B cell (primary cell): ENCODE measurements around the gene RNF220. TPM values are rescaled to one million over a fixed set of nuclear protein-coding genes. Genes with fewer than 3 reads are reported as not detected.

Experiments used
- ATAC-seq: fragments of 200-7000 bp; cut with Tn5 transposase; one replicate; pipeline ENCODE4 v1.10.0; 2021; ENCODE audit warnings: low read depth, mild to moderate bottlenecking, moderate number of reproducible peaks, moderate library complexity
- CTCF ChIA-PET: fragments of 350-600 bp; sonication (Branson Sonifier 250); formaldehyde crosslinking; loops from one replicate; lab custom pipeline; 2021; ENCODE audit warnings: antibody characterized with exemption, inconsistent platforms; lab: Charles Lee
- POLR2A ChIA-PET: fragments of 350-600 bp; sonication (Branson Sonifier 250); formaldehyde crosslinking; loops from one replicate; lab custom pipeline; 2021; ENCODE audit warnings: antibody characterized with exemption; lab: Charles Lee
- DNase-seq: peaks from one replicate; pipeline ENCODE4 v3.0.0; 2013
- H2AFZ ChIP-seq: 2 replicates; pipeline ENCODE4 v1.6.1; 2012; ENCODE audit warnings: mild to moderate bottlenecking, low read depth, low read length; ENCODE audit not compliant: insufficient read depth, poor library complexity, severe bottlenecking
- H3K27ac ChIP-seq, 2 donors: 1 replicate in 1 of 2; 2 replicates in 1 of 2; pipeline ENCODE4 v1.5.1; 2012 to 2013; ENCODE audit warnings: low read length in 2 of 2, mild to moderate bottlenecking in 2 of 2, moderate library complexity in 1 of 2
- H3K27me3 ChIP-seq, 4 experiments: fragments of 200-600 bp in 1 of 4; sonication (generic) in 1 of 4; replicated peaks in 1 of 4; 1 replicate in 2 of 4; 2 replicates in 2 of 4; pipeline versions ENCODE4 v1.6.1 to v1.7.0; 2013 to 2016; ENCODE audit warnings: low read length in 3 of 4, mild to moderate bottlenecking in 2 of 4, mixed read lengths in 1 of 4, moderate library complexity in 1 of 4; ENCODE audit not compliant: insufficient read depth in 4 of 4, control insufficient read depth in 3 of 4; ENCODE audit errors: control extremely low read depth in 1 of 4
- H3K36me3 ChIP-seq, 2 experiments: replicated peaks in 1 of 2; 1 replicate in 1 of 2; 2 replicates in 1 of 2; pipeline versions ENCODE4 v1.6.1 to v1.7.1; 2013; ENCODE audit warnings: low read length in 1 of 2; ENCODE audit not compliant: insufficient read depth in 2 of 2, control insufficient read depth in 1 of 2; ENCODE audit errors: control extremely low read depth in 1 of 2, extremely low read depth in 1 of 2
- H3K4me1 ChIP-seq, 2 donors: fragments of 200-600 bp in 1 of 2; sonication (generic) in 1 of 2; 1 replicate in 1 of 2; 2 replicates in 1 of 2; pipeline versions ENCODE4 v1.5.1 to v1.6.1; 2013 to 2017; ENCODE audit warnings: low read length in 2 of 2; ENCODE audit not compliant: control insufficient read depth in 2 of 2, insufficient read depth in 2 of 2
- H3K4me2 ChIP-seq: replicated peaks from 2 replicates; pipeline ENCODE3; 2012; ENCODE audit warnings: mild to moderate bottlenecking, low read depth, low read length; ENCODE audit not compliant: poor library complexity, severe bottlenecking
- H3K4me3 ChIP-seq, 5 experiments: fragments of 200-600 bp in 1 of 5; sonication (generic) in 1 of 5; 1 replicate in 3 of 5; 2 replicates in 2 of 5; pipeline versions ENCODE4 v1.5.1 to v1.7.0; 2011 to 2016; ENCODE audit warnings: low read length in 4 of 5, mild to moderate bottlenecking in 4 of 5, low read depth in 2 of 5, control low read depth in 1 of 5, moderate library complexity in 1 of 5; ENCODE audit not compliant: insufficient read depth in 1 of 5; ENCODE audit errors: control extremely low read depth in 1 of 5, extremely low read depth in 1 of 5
- H3K79me2 ChIP-seq: fragments of 200-600 bp; sonication (generic); one replicate; pipeline ENCODE4 v1.6.0; 2016; ENCODE audit warnings: low read length; ENCODE audit not compliant: control insufficient read depth, insufficient read depth
- H3K9ac ChIP-seq: fragments of 200-600 bp; sonication (generic); 2 replicates; pipeline ENCODE4 v1.6.1; 2017; ENCODE audit warnings: mild to moderate bottlenecking, low read length, moderate library complexity
- H3K9me3 ChIP-seq, 3 donors: one replicate each; pipeline versions ENCODE4 v1.6.1 to v1.7.1; 2013; ENCODE audit warnings: low read length in 2 of 3; ENCODE audit not compliant: control insufficient read depth in 2 of 3, insufficient read depth in 1 of 3; ENCODE audit errors: control extremely low read depth in 1 of 3
- H4K20me1 ChIP-seq: 2 replicates; pipeline ENCODE4 v1.6.0; 2012; ENCODE audit warnings: mild to moderate bottlenecking, low read length; ENCODE audit not compliant: insufficient read depth, control insufficient read depth, poor library complexity, severe bottlenecking
- H3K27ac Mint-ChIP-seq: one replicate; pipeline ENCODE4 v1.8.0; 2021; ENCODE audit warnings: mixed read lengths
- H3K27me3 Mint-ChIP-seq: one replicate; pipeline ENCODE4 v1.8.0; 2021; ENCODE audit warnings: mixed read lengths
- H3K4me1 Mint-ChIP-seq: one replicate; pipeline ENCODE4 v1.8.0; 2021; ENCODE audit warnings: mixed read lengths
- H3K4me3 Mint-ChIP-seq: one replicate; pipeline ENCODE4 v1.8.0; 2021; ENCODE audit warnings: mixed read lengths
- H3K9me3 Mint-ChIP-seq: one replicate; pipeline ENCODE4 v1.8.0; 2022; ENCODE audit warnings: mixed read lengths; ENCODE audit not compliant: insufficient read depth
- CTCF ChIP-seq: fragments of 200-600 bp; IDR thresholded peaks from one replicate; pipeline ENCODE4 v1.8.0; 2022; ENCODE audit warnings: antibody characterized with exemption, mild to moderate bottlenecking
- EZH2 ChIP-seq: IDR thresholded peaks from 2 replicates; pipeline ENCODE4 v1.6.1; 2012; ENCODE audit warnings: borderline replicate concordance, low read depth, mild to moderate bottlenecking, moderate library complexity, low read length; ENCODE audit not compliant: insufficient read depth, poor library complexity, severe bottlenecking
- WGBS: methylation state at CpG from one replicate; pipeline ENCODE4 v1.1.5; 2013; ENCODE audit warnings: missing lambda C conversion rate; ENCODE audit not compliant: insufficient coverage; 5-methylcytosine and 5-hydroxymethylcytosine counted together
- intact Hi-C: fragments of 100-400 bp; cut with micrococcal nuclease; formaldehyde crosslinking; loops from one replicate; pipeline ENCODE4 v1.10.0; 2022
- polyA plus RNA-seq: library from polyadenylated mRNA; depleted of rRNA; stranded (reverse); fragments of >200 nt; gene quantifications from 2 replicates; pipeline ENCODE4 v1.2.3, GENCODE V29; 2012
- total RNA-seq, 2 donors: library from RNA; stranded (reverse); fragments of 120-200 nt in 1 of 2; gene quantifications; 1 replicate in 1 of 2; 2 replicates in 1 of 2; pipeline versions ENCODE4 v1.2.3 to v1.2.4, GENCODE V29; 2013 to 2022

Gene RNF220
- total and polyA plus RNA-seq, 2 donors (not counting 1 experiment from before 2014, with no cell fraction given), result 115 to 141 TPM

GRCh38 chr1:44670751-44671640, 265.9 kb downstream of the RNF220 start:
- no peak overlapping the region for H3K27ac ChIP-seq
- ATAC-seq (no peak), DNase-seq (no peak)
- no peak overlapping the region for H3K27ac Mint-ChIP-seq
- no peak overlapping the region for H3K9ac ChIP-seq
- H2AFZ ChIP-seq, result no peak overlapping the region
- ChIA-PET POLR2A (no interaction called here), CTCF (interaction anchor here (0.6 to 1.3 kb wide), 4 partner anchors 12 to 66 kb away, joined by 3 to 5 read pairs (median 3); no protein-coding TSS in a partner anchor)
- H3K9me3 ChIP-seq, result no peaks in the 10 kb centered on the region
- no peak overlapping the region for H3K4me2 ChIP-seq
- TF ChIP-seq EZH2 (no peak), CTCF (no peak)
- H3K27me3 ChIP-seq, result no peaks in the 10 kb centered on the region
- no peaks in the 10 kb centered on the region for H3K36me3 ChIP-seq
- intact Hi-C loops, result loop anchor here (5.0 kb wide), 1 partner anchor 51 kb away; no protein-coding TSS in a partner anchor
- H3K4me3 ChIP-seq, result no peak overlapping the region
- H3K79me2 ChIP-seq, result peaks cover 2% of the 10 kb centered on the region
- 95% methylated on average over 7 of the region's 10 CpGs for WGBS
- H4K20me1 ChIP-seq, result no peaks in the 10 kb centered on the region
- no peaks in the 10 kb centered on the region for H3K9me3 Mint-ChIP-seq
- H3K4me1 Mint-ChIP-seq, result peaks cover 35% of the 10 kb centered on the region
- peaks cover 26 to 41% of the 10 kb centered on the region in 2 donors for H3K4me1 ChIP-seq
- H3K27me3 Mint-ChIP-seq, result no peaks in the 10 kb centered on the region
- no peak overlapping the region for H3K4me3 Mint-ChIP-seq
